Ovary (tissue), 9 donors: Measurements from ENCODE around the gene KLF3. TPM values are rescaled to one million over a fixed set of nuclear protein-coding genes. Genes with fewer than 3 reads are reported as not detected.

Experiments
- DNase-seq, 5 donors: peaks; one replicate each; pipeline ENCODE4 v3.0.0-alpha.2; 2019 to 2020
- H3K27ac ChIP-seq, 2 donors: fragments of 200-600 bp; one replicate each; pipeline versions ENCODE4 v1.5.1 to v1.8.0; 2019 to 2022
- H3K27me3 ChIP-seq: fragments of 200-600 bp; one replicate; pipeline ENCODE4 v1.8.0; 2022
- H3K36me3 ChIP-seq: fragments of 200-600 bp; sonication (generic); one replicate; pipeline ENCODE4 v1.5.1; 2019
- H3K4me1 ChIP-seq: one replicate; pipeline ENCODE4 v1.8.1; 2013; ENCODE audit warnings: mild to moderate bottlenecking, moderate library complexity; ENCODE audit not compliant: insufficient read depth
- H3K4me3 ChIP-seq: fragments of 200-600 bp; sonication (generic); one replicate; pipeline ENCODE4 v1.5.1; 2017
- H3K9me3 ChIP-seq, 2 donors: fragments of 200-600 bp in 1 of 2; sonication (generic) in 1 of 2; one replicate each; pipeline versions ENCODE4 v1.5.1 to v1.8.1; 2013 to 2019; ENCODE audit warnings: mild to moderate bottlenecking in 1 of 2, moderate library complexity in 1 of 2
- EP300 ChIP-seq: sonication (generic); formaldehyde crosslinking; IDR thresholded peaks from one replicate; pipeline ENCODE4 v1.6.1; 2017; ENCODE audit warnings: antibody characterized with exemption
- POLR2A ChIP-seq: fragments of 450-650 bp; IDR thresholded peaks from one replicate; pipeline ENCODE4 v1.6.1; 2017; ENCODE audit warnings: antibody characterized with exemption, mild to moderate bottlenecking, moderate library complexity
- WGBS, 3 donors: extraction: QIAGEN DNeasy Blood & Tissue Kit in 1 of 3; methylation state at CpG; one replicate each; pipeline versions ENCODE4 v1.1.5 to v1.1.7; 2013 to 2017; 5-methylcytosine and 5-hydroxymethylcytosine counted together
- intact Hi-C, 4 donors: fragments of 100-400 bp; cut with DNase I; formaldehyde crosslinking; loops; one replicate each; pipeline versions ENCODE4 v1.11.0 to v1.15.1; 2022 to 2023
- polyA plus RNA-seq, 2 donors: library from polyadenylated mRNA; stranded (reverse); fragments of 200-250 nt in 1 of 2; fragments of 350-450 nt in 1 of 2; fragmentation: Illumina TruSeq in 1 of 2; extraction: RNeasy Lipid Tissue Mini Kit (QIAGEN cat#74804) in 1 of 2; gene quantifications; one replicate each; pipeline ENCODE4 v1.2.3, GENCODE V29; 2013 to 2014
- total RNA-seq, 7 donors: library from RNA; depleted of rRNA in 2 of 7; stranded (reverse); fragments of >200 nt in 2 of 7; fragmentation: NEBNext Ultra II Directional in 3 of 7; extraction: Animal tissue kit (Norgen Biotek cat#: 25700) in 3 of 7; gene quantifications; one replicate each; pipeline versions ENCODE4 v1.1.0 to v1.2.4, GENCODE V29; 2016 to 2023
- TF ChIP-seq, protein P1 (sequence below), 3 donors: fragments of 450-650 bp in 2 of 3; fragments of 200-600 bp in 1 of 3; IDR thresholded peaks; one replicate each; pipeline versions ENCODE4 v1.5.1 to v1.8.0; 2016 to 2022; ENCODE audit warnings: antibody characterized with exemption in 3 of 3, mild to moderate bottlenecking in 1 of 3
- donor health status: DM: no; HTN: no; CAD: no; lungs with moderate emphysema.
- donor health status: DM: no; HTN: no; CAD: no.
- donor health status: Bipolar disorder and iron deficiency.
- donor health status: DM: yes; HTN: yes; CAD: no.
- donor health status: DM: no; HTN: no; CAD: no.
- donor health status: DM: yes; HTN: yes; CAD: no.

The KLF3 gene
- total and polyA plus RNA-seq, 9 donors, result 32.9 to 111 (median 74.2) TPM

DNA sequence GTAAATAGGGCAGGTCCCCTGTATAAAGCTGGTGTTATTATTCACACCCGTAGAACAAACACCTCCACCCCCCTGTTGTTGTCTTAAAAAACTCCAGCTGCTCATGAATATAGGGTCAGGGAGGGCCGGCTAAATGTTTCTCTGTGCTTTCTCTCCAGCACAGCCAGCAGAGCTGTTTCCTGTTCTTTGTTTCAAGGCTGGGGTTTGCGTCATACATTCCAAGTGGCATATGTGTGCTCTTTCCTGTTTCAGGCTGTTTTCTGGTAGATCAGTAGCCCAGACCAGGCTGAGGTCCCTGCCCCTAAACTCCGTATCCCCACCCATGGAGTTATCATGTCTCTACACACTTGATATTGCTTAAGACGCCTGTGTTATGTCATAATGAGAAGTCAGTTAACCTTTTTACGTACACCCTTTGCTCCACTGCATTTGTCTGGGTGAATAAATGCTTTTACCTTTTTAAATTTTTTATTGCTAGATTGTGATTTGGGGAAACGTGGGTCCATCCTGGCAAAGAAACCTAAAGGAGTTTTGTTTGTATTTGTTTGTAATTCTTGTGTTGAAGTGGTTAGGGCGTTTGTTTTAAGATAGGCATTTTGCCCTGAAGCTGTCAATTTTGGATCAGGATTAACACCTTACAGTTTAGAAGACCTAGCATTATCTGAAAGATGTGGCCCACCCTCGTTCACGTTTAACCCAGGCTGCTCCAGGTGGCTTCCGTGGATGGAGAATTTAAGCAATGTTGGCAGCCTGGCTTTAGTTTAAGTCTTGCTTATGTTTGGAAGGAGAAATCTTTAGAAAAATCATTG, 3.3 kb downstream of the KLF3 start:
- WGBS, 3 donors, result 1 to 2% (median 2%) methylated on average over 11 of the region's 11 CpGs
- Histone ChIP-seq H3K4me3 (peak overlapping the region; percentile 74), H3K9me3 (no peaks in the 10 kb centered on the region), H3K4me1 (peaks cover 19% of the 10 kb centered on the region), H3K36me3 (no peaks in the 10 kb centered on the region), H3K27me3 (no peaks in the 10 kb centered on the region), H3K27ac (peak overlapping the region; percentile 50 to 97)
- TF ChIP-seq POLR2A (peak; percentile 67), EP300 (peak; percentile 55)
- TF ChIP-seq, protein P1, sequence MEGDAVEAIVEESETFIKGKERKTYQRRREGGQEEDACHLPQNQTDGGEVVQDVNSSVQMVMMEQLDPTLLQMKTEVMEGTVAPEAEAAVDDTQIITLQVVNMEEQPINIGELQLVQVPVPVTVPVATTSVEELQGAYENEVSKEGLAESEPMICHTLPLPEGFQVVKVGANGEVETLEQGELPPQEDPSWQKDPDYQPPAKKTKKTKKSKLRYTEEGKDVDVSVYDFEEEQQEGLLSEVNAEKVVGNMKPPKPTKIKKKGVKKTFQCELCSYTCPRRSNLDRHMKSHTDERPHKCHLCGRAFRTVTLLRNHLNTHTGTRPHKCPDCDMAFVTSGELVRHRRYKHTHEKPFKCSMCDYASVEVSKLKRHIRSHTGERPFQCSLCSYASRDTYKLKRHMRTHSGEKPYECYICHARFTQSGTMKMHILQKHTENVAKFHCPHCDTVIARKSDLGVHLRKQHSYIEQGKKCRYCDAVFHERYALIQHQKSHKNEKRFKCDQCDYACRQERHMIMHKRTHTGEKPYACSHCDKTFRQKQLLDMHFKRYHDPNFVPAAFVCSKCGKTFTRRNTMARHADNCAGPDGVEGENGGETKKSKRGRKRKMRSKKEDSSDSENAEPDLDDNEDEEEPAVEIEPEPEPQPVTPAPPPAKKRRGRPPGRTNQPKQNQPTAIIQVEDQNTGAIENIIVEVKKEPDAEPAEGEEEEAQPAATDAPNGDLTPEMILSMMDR (IDR thresholded peaks at IDR 0.05), result no peak
- DNase-seq, result peak; percentile 79 to 91 (median 81)
- intact Hi-C loops, result loop anchor here in 1 of 4 donors (10.0 kb wide), 1 partner anchor 982 kb away; the partner anchor contains the start of gene RELL1

GRCh38 chr4:38668203-38668971, 4.4 kb downstream of the KLF3 start:
- no peaks in the 10 kb centered on the region for H3K27me3 ChIP-seq
- no peak for TF ChIP-seq EP300
- no peak for TF ChIP-seq POLR2A
- TF ChIP-seq, protein P1 (IDR thresholded peaks at IDR 0.05), result no peak
- intact Hi-C loops, result loop anchor here in 1 of 4 donors (10.0 kb wide), 1 partner anchor 984 kb away; the partner anchor contains the start of gene RELL1
- no peaks in the 10 kb centered on the region for H3K36me3 ChIP-seq
- DNase-seq, result no peak
- no peak overlapping the region for H3K4me3 ChIP-seq
- 13 to 20% (median 13%) methylated on average over 2 of the region's 2 CpGs for WGBS, 3 donors
- peaks cover 30% of the 10 kb centered on the region for H3K4me1 ChIP-seq
- H3K27ac ChIP-seq, result peak overlapping the region in 1 of 2 donors; percentile 84
- no peaks in the 10 kb centered on the region for H3K9me3 ChIP-seq

- H3K36me3 ChIP-seq, result no peaks in the 10 kb centered on the region
- H3K27me3 ChIP-seq, result no peaks in the 10 kb centered on the region
- peaks cover 34% of the 10 kb centered on the region for H3K4me1 ChIP-seq
- no peak for DNase-seq
- H3K9me3 ChIP-seq, result no peaks in the 10 kb centered on the region
- 25 to 37% (median 26%) methylated on average over 3 of the region's 3 CpGs for WGBS, 3 donors
- intact Hi-C loops, result loop anchor here in 1 of 4 donors (10.0 kb wide), 1 partner anchor 984 kb away; the partner anchor contains the start of gene RELL1
- peak overlapping the region; percentile 41 to 84 for H3K27ac ChIP-seq
- H3K4me3 ChIP-seq, result no peak overlapping the region
- TF ChIP-seq, protein P1 (IDR thresholded peaks at IDR 0.05), result no peak
- TF ChIP-seq POLR2A (no peak), EP300 (no peak)
Measured at GRCh38 chr4:38669208-38669607, 5.2 kb downstream of the KLF3 start.

DNA sequence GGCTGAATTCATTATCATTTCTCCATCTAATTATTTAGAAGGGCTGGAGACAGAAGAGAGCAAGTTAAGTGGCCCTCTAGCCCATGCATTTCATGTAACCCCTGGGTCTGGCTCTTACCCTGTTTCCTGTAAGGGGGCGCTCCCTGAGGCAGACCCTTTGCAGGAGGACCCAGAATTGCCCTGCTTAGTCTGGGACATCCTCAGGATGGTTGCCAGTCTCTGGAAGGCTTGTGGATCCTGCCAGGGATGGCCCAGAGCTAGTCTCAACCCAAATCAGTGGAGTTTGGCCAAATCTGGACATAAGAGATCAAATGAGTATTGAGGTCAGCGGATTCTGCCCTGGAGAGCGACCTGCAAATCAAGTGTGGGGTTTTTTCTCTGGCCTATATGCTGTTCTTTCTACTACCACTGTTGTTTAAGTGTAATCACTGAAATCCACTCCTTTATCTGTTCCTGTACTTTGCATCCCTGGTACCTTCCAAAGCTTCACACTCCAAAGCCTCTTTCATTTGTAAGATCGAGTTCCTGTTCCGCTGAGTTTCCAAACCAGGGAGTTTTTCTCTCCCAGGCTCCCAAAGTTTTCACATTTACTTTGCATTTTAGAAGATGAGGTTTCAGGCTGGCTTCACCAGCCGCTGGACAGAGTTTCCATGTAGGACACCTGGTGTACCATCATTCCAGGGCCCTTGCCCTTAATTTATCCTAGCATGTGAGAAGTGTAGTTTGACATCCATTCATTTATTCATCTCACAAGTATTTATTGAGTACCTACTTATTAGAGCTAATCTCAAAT, 6.3 kb downstream of the KLF3 start:
- DNase-seq, result no peak
- WGBS, 3 donors, result 75 to 82% (median 79%) methylated on average over 6 of the region's 6 CpGs
- no peaks in the 10 kb centered on the region for H3K27me3 ChIP-seq
- H3K9me3 ChIP-seq, result no peaks in the 10 kb centered on the region
- no peaks in the 10 kb centered on the region for H3K36me3 ChIP-seq
- TF ChIP-seq POLR2A (no peak), EP300 (no peak)
- TF ChIP-seq, protein P1 (IDR thresholded peaks at IDR 0.05), result no peak
- intact Hi-C loops, result loop anchor here (5.0 to 10.0 kb wide), 7 partner anchors 346 to 606 kb away; no protein-coding TSS in a partner anchor
- peak overlapping the region; percentile 55 to 84 for H3K27ac ChIP-seq
- H3K4me3 ChIP-seq, result peak overlapping the region; percentile 1
- H3K4me1 ChIP-seq, result peaks cover 40% of the 10 kb centered on the region
